MCF 10A (cell line): ENCODE results near the gene TSEN54. TPM values are rescaled to one million over a fixed set of nuclear protein-coding genes. Genes with fewer than 3 reads are reported as not detected.

Source experiments
- BruUV-seq: library from RNA; stranded (reverse); fragments of 400-500 nt; replicated peaks from 2 replicates; lab custom pipeline; 2021; lab: Mats Ljungman, UMichigan
- CTCF ChIA-PET: fragments of 300-600 bp; sonication (Branson Sonifier 250); formaldehyde crosslinking; extraction: SDS; loops from one replicate; lab custom pipeline; 2021; ENCODE audit warnings: antibody characterized with exemption, inconsistent platforms; lab: Yijun Ruan, JAX
- POLR2A ChIA-PET: fragments of 300-600, 350-650 bp; sonication (Branson Sonifier 250); formaldehyde crosslinking; extraction: SDS; loops from one replicate; lab custom pipeline; 2020; ENCODE audit warnings: antibody characterized with exemption, inconsistent platforms; lab: Yijun Ruan, JAX
- DNase-seq: peaks from one replicate; pipeline ENCODE4 v3.0.0-alpha.2; 2018; ENCODE audit not compliant: unreplicated experiment
- H3K27ac Mint-ChIP-seq: one replicate; pipeline ENCODE4 v1.8.0; 2022; ENCODE audit warnings: mild to moderate bottlenecking, low read depth, mixed read lengths; ENCODE audit not compliant: unreplicated experiment
- H3K27me3 Mint-ChIP-seq: one replicate; pipeline ENCODE4 v1.8.0; 2022; ENCODE audit warnings: mixed read lengths; ENCODE audit not compliant: insufficient read depth, unreplicated experiment
- H3K36me3 Mint-ChIP-seq: one replicate; pipeline ENCODE4 v1.8.0; 2022; ENCODE audit warnings: mild to moderate bottlenecking, moderate library complexity, mixed read lengths; ENCODE audit not compliant: insufficient read depth, unreplicated experiment
- H3K4me1 Mint-ChIP-seq: one replicate; pipeline ENCODE4 v1.8.0; 2022; ENCODE audit warnings: mixed read lengths; ENCODE audit not compliant: insufficient read depth, unreplicated experiment
- H3K4me3 Mint-ChIP-seq: one replicate; pipeline ENCODE4 v1.8.0; 2022; ENCODE audit warnings: mild to moderate bottlenecking, moderate library complexity, mixed read lengths; ENCODE audit not compliant: unreplicated experiment
- H3K9me3 Mint-ChIP-seq: one replicate; pipeline ENCODE4 v1.8.0; 2022; ENCODE audit warnings: mixed read lengths; ENCODE audit not compliant: unreplicated experiment
- intact Hi-C: fragments of 100-400 bp; cut with micrococcal nuclease; formaldehyde crosslinking; loops from 2 replicates; pipeline ENCODE4 v1.14.1; 2022
- total RNA-seq: library from RNA; stranded (reverse); gene quantifications from 2 replicates; pipeline ENCODE4 v1.2.3, GENCODE V29; 2022
- TF ChIP-seq, protein P1 (sequence below): fragments of 200-600 bp; IDR thresholded peaks from one replicate; pipeline ENCODE4 v1.8.0; 2022; ENCODE audit warnings: antibody characterized with exemption, mild to moderate bottlenecking; ENCODE audit not compliant: unreplicated experiment

The TSEN54 gene
- total RNA-seq, 1 experiment from 2014 or later, result 13.3 TPM

DNA sequence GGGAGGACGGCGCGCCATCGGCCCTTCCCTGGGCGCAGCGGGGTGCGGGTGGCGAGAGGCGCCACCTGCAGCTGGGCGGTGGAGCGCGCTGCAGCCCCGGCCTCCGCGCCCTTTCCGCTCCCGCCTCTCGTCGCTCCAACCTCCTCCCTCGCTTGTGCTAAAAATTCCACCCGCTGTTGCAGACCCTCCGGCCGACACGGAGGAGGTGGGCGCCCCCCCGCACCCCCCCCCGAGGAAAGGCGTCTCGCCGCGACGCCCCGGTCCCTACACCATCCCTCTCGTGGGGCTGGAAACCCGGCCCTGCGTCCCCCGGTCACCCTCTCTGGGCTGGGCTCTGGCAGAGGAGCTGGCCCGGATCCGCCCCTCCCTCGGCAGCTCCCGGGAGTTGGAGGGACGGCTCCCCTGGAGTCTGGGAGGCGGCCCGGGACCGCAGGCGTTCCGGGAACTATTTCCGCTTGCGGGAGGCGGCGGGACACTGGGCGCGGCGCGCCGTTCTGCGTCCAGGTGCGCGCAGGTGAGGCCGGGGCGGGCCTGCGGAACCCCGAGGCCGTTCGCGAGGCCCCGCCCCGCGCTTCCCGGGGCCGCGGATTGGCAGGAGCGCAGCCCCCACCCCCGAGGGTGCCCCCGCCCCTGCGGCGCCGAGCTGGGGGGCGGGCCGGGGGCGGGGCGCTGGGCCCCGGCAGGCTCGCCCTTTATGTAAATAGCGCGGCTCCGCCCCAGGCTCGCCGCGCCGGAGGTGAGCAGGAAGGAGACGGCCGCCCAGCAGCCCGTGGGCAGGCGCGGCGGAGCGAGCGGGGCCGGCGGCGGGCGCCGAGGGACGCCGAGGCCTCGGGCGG, 8.9 kb downstream of the TSEN54 start, which contains the start of gene LLGL2:
Gene LLGL2, plus strand, starts transcription at position 728 of the 836 bp plus-strand sequence. CDS start 17,730 bp downstream, outside the sequence.
- ChIA-PET POLR2A (interaction anchor here (0.6 to 4.1 kb wide), 13 partner anchors 8 to 255 kb away, joined by 3 to 54 read pairs (median 4); partner anchors contain the start of genes RECQL5, SLC25A19, TMEM94 and TSEN54), CTCF (interaction anchor here (0.5 to 1.8 kb wide), 8 partner anchors 9 to 369 kb away, joined by 3 to 7 read pairs (median 3); partner anchors contain the start of genes TMEM94 and TSEN54)
- H3K27ac Mint-ChIP-seq, result no peak within 1 kb of the TSS

DNA sequence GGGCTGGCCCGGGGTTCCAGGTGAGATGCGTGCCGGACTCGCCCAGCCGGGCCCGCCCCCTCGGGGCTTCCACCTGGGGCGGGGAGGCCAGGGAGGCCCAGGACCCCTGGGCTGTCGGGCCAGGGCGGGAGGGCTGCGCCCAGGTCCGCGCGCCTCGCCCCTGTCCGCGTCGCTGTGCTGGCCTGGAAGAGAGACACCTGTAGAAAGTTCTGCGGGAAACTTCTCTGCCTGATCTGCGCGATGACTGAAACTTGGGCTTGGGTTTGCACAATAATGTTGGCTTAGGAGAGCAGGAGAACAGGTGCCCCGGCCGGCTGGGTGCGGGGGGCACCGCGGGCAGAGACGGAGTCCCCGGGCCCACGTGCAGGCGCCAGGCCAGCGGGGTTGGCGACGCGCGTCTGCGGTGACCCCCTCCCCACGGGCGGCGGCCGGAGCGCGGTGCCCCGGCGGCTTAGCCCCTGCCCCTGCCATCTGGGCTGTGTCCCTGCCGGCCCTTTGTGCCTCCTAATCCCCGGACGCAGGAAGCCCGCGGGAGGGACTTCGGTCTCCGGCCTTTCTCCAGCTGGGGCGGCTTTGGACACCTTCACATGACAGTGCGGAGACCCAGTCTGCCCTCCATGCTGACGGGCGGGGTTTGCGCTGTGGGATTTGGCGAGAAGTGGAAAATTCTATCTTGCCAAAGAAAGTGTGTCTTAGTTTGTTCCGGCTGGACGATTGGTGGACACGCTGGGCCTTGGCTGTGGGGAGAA, 9.7 kb downstream of the TSEN54 start:
- TSS peak; percentile 11 for BruUV-seq
- H3K36me3 Mint-ChIP-seq, result peaks cover 19% of the 10 kb centered on the region

More for the DNA sequence above, 8.9 kb downstream of the TSEN54 start, which contains the start of gene LLGL2:
- H3K4me3 Mint-ChIP-seq, result peak within 1 kb of the TSS; percentile 71
- TF ChIP-seq, protein P1, sequence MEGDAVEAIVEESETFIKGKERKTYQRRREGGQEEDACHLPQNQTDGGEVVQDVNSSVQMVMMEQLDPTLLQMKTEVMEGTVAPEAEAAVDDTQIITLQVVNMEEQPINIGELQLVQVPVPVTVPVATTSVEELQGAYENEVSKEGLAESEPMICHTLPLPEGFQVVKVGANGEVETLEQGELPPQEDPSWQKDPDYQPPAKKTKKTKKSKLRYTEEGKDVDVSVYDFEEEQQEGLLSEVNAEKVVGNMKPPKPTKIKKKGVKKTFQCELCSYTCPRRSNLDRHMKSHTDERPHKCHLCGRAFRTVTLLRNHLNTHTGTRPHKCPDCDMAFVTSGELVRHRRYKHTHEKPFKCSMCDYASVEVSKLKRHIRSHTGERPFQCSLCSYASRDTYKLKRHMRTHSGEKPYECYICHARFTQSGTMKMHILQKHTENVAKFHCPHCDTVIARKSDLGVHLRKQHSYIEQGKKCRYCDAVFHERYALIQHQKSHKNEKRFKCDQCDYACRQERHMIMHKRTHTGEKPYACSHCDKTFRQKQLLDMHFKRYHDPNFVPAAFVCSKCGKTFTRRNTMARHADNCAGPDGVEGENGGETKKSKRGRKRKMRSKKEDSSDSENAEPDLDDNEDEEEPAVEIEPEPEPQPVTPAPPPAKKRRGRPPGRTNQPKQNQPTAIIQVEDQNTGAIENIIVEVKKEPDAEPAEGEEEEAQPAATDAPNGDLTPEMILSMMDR, result peak; percentile 27
- peaks cover 7% of the 10 kb centered on the region for H3K4me1 Mint-ChIP-seq
- H3K36me3 Mint-ChIP-seq, result peaks cover 25% of the 10 kb centered on the region
- no peaks in the 10 kb centered on the region for H3K9me3 Mint-ChIP-seq
- intact Hi-C loops, result loop anchor here (1.0 kb wide), 1 partner anchor 99 kb away; no protein-coding TSS in a partner anchor
- no peaks in the 10 kb centered on the region for H3K27me3 Mint-ChIP-seq
- peak; percentile 84 for DNase-seq
- no TSS peak for BruUV-seq

DNA sequence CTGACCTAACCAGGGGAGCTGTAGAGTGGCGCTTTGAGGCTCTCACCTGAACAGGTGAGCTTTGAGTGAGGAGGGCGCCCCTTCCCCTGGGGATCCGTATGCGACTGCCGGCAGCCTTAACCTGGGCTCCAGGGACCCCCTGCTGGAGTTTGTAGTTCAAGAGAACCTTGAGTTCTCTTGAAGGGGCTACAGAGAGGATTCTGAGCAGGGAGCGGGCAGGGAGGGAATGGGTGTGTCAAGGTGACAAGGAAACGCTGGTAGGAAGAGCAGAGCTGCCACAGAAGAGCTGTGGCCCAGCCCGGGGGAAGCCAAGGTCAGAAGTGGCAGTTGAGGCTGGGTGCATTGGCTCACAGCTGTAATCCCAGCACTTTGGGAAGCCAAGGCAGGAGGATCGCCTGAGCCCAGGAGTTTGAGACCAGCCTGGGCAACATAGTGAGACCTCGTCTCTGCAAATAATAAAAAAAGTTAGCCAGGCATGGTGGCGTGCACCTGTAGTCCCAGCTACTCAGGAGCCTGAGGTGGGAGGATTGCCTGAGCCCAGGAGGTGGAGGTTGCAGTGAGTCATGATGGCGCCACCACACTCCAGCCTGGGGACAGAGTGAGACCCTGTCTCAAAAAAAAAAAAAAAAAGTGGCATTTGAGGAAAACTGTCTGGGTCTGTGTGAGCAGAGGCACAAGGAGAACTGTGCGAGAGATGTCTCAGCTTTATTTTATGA, 10.4 kb downstream of the TSEN54 start:
- Mint-ChIP-seq H3K4me3 (peak overlapping the region; percentile 71), H3K27ac (no peak overlapping the region), H3K4me1 (peaks cover 14% of the 10 kb centered on the region), H3K9me3 (no peaks in the 10 kb centered on the region), H3K27me3 (no peaks in the 10 kb centered on the region), H3K36me3 (peaks cover 13% of the 10 kb centered on the region)
- intact Hi-C loops, result no loop called here
- BruUV-seq, result no TSS peak
- ChIA-PET POLR2A (interaction anchor here (0.7 to 4.1 kb wide), 11 partner anchors 9 to 953 kb away, joined by 3 to 54 read pairs (median 4); partner anchors contain the start of gene TSEN54), CTCF (interaction anchor here (0.8 to 1.4 kb wide), 3 partner anchors 10 to 132 kb away, joined by 3 to 12 read pairs (median 5); partner anchors contain the start of genes SMIM5 and TSEN54)
- no peak for DNase-seq
- TF ChIP-seq, protein P1, result no peak

More for the DNA sequence above, 9.7 kb downstream of the TSEN54 start:
- TF ChIP-seq, protein P1, result no peak
- ChIA-PET CTCF (interaction anchor here (0.5 to 1.8 kb wide), 7 partner anchors 9 to 368 kb away, joined by 3 to 12 read pairs (median 3); partner anchors contain the start of genes SMIM5, TMEM94 and TSEN54), POLR2A (interaction anchor here (0.6 to 4.1 kb wide), 16 partner anchors 9 to 237 kb away, joined by 3 to 54 read pairs (median 3); partner anchors contain the start of genes SLC25A19, TMEM94 and TSEN54)
- intact Hi-C loops, result loop anchor here (1.0 kb wide), 1 partner anchor 100 kb away; no protein-coding TSS in a partner anchor
- peak overlapping the region; percentile 71 for H3K4me3 Mint-ChIP-seq
- no peaks in the 10 kb centered on the region for H3K27me3 Mint-ChIP-seq
- peaks cover 7% of the 10 kb centered on the region for H3K4me1 Mint-ChIP-seq
- H3K9me3 Mint-ChIP-seq, result no peaks in the 10 kb centered on the region
- peak; percentile 42 for DNase-seq
- no peak overlapping the region for H3K27ac Mint-ChIP-seq
